Caco-2 (cell line): ENCODE measurements around the gene PLEKHG4. TPM values are rescaled to one million over a fixed set of nuclear protein-coding genes. Genes with fewer than 3 reads are reported as not detected.

Experiments used
- BruUV-seq: library from RNA; stranded (reverse); fragments of 400-500 nt; replicated peaks from 2 replicates; lab custom pipeline; 2021; lab: Mats Ljungman, UMichigan
- CTCF ChIA-PET: fragments of 300-600 bp; sonication (Branson Sonifier 250); formaldehyde crosslinking; loops from one replicate; lab custom pipeline; 2022; ENCODE audit warnings: antibody characterized with exemption; lab: Charles Lee
- POLR2A ChIA-PET: fragments of 300-600 bp; sonication (Branson Sonifier 250); formaldehyde crosslinking; loops from one replicate; lab custom pipeline; 2022; ENCODE audit warnings: antibody characterized with exemption; lab: Charles Lee
- DNase-seq, 2 experiments: peaks; one replicate each; pipeline versions ENCODE4 v3.0.0 to v3.0.0-alpha.2; 2020 to 2022
- H3K27me3 ChIP-seq: replicated peaks from 2 replicates; pipeline ENCODE4 v1.6.0; 2011; ENCODE audit warnings: low read length; ENCODE audit not compliant: control insufficient read depth, insufficient read depth
- H3K36me3 ChIP-seq: 2 replicates; pipeline ENCODE4 v1.5.1; 2011; ENCODE audit warnings: low read length; ENCODE audit not compliant: control insufficient read depth, insufficient read depth
- H3K4me1 ChIP-seq: fragments of 250-450 bp; sonication (Bioruptor Pico); 2 replicates; pipeline ENCODE4 v1.5.1; 2020; ENCODE audit warnings: mild to moderate bottlenecking
- H3K4me3 ChIP-seq: 2 replicates; pipeline ENCODE4 v1.5.1; 2011; ENCODE audit warnings: low read depth, mild to moderate bottlenecking, control low read depth, low read length
- H3K9me3 ChIP-seq: fragments of 250-450 bp; sonication (Bioruptor Pico); 2 replicates; pipeline ENCODE4 v1.5.1; 2020; ENCODE audit warnings: mild to moderate bottlenecking, moderate library complexity
- H3K27ac Mint-ChIP-seq: one replicate; pipeline ENCODE4 v1.8.0; 2022; ENCODE audit warnings: mixed read lengths; ENCODE audit not compliant: unreplicated experiment
- H3K27me3 Mint-ChIP-seq: one replicate; pipeline ENCODE4 v1.8.0; 2022; ENCODE audit warnings: mixed read lengths; ENCODE audit not compliant: insufficient read depth, unreplicated experiment
- H3K36me3 Mint-ChIP-seq: one replicate; pipeline ENCODE4 v1.8.0; 2022; ENCODE audit warnings: mild to moderate bottlenecking, mixed read lengths; ENCODE audit not compliant: insufficient read depth, unreplicated experiment
- H3K4me1 Mint-ChIP-seq: one replicate; pipeline ENCODE4 v1.8.0; 2022; ENCODE audit warnings: low read depth, mixed read lengths; ENCODE audit not compliant: unreplicated experiment
- H3K4me3 Mint-ChIP-seq: one replicate; pipeline ENCODE4 v1.8.0; 2022; ENCODE audit warnings: mild to moderate bottlenecking, moderate library complexity, mixed read lengths; ENCODE audit not compliant: unreplicated experiment
- H3K9me3 Mint-ChIP-seq: one replicate; pipeline ENCODE4 v1.8.0; 2022; ENCODE audit warnings: mixed read lengths; ENCODE audit not compliant: unreplicated experiment
- intact Hi-C: fragments of 100-400 bp; cut with micrococcal nuclease; formaldehyde crosslinking; loops from one replicate; pipeline ENCODE4 v1.10.0; 2022; ENCODE audit not compliant: unreplicated experiment
- total RNA-seq: library from RNA; stranded (reverse); gene quantifications from 2 replicates; pipeline ENCODE4 v1.2.3, GENCODE V29; 2022
- TF ChIP-seq, protein P1 (sequence below), 2 experiments: fragments of 200-600 bp in 1 of 2; IDR thresholded peaks; 1 replicate in 1 of 2; 2 replicates in 1 of 2; pipeline versions ENCODE4 v1.5.1 to v1.8.0; 2011 to 2022; ENCODE audit warnings: antibody characterized with exemption in 1 of 2, control low read depth in 1 of 2, inconsistent platforms in 1 of 2, low read depth in 1 of 2, low read length in 1 of 2, mild to moderate bottlenecking in 1 of 2, moderate library complexity in 1 of 2; ENCODE audit not compliant: insufficient read depth in 1 of 2, severe bottlenecking in 1 of 2, unreplicated experiment in 1 of 2

PLEKHG4 gene
- total RNA-seq, 1 experiment from 2014 or later = 91.0 TPM

DNA sequence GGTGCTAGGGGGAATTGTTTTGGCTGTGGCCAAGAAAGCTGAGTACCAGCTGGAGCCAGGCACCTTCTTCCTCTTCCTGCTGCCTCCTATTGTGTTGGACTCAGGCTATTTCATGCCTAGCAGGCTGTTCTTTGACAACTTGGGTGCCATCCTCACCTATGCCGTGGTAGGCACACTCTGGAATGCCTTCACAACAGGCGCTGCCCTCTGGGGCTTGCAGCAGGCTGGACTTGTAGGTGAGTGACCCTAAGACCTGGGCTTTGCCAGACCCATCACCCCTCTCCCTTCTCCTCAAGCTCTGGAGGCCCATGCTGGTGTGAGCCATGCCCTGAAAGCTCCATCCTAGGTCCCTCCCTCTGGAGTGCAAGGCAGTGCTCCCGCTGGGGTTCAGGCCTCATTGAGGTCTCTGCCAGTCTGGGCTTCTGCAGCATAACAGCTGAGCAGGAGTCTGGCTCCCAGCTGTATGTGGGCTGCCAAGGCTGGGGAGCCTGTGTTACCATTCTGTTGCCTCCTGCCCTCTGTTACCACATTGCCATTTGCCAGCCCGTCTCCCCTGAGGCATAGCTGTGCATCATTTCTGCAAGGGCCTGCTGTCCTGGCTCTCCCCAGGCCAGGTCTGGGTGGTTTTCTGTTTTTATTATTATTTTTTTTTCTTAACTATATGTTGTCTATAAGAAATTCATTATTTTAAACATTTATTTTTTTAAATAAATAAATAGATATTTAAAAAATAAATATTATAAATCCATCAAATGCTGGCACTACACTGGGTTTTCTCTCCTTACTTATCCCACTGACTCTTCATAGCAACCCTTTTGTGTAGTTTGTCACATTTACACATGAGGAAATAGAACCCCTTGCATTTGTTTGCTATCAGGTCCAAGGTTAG lies 26.5 kb upstream of the PLEKHG4 start:
- Mint-ChIP-seq H3K4me3 (no peak overlapping the region), H3K27me3 (peaks cover 16% of the 10 kb centered on the region), H3K9me3 (no peaks in the 10 kb centered on the region), H3K27ac (no peak overlapping the region), H3K36me3 (peaks cover 5% of the 10 kb centered on the region), H3K4me1 (peaks cover 14% of the 10 kb centered on the region)
- POLR2A ChIA-PET = no interaction called here
- H3K9me3 ChIP-seq = no peaks in the 10 kb centered on the region
- BruUV-seq = no TSS peak
- CTCF ChIA-PET = interaction anchor here (0.6 kb wide), 1 partner anchor 8 kb away, joined by 3 read pairs; no protein-coding TSS in a partner anchor
- no peaks in the 10 kb centered on the region for H3K36me3 ChIP-seq
- H3K4me1 ChIP-seq = peaks cover 2% of the 10 kb centered on the region
- no peak overlapping the region for H3K4me3 ChIP-seq
- TF ChIP-seq, protein P1, sequence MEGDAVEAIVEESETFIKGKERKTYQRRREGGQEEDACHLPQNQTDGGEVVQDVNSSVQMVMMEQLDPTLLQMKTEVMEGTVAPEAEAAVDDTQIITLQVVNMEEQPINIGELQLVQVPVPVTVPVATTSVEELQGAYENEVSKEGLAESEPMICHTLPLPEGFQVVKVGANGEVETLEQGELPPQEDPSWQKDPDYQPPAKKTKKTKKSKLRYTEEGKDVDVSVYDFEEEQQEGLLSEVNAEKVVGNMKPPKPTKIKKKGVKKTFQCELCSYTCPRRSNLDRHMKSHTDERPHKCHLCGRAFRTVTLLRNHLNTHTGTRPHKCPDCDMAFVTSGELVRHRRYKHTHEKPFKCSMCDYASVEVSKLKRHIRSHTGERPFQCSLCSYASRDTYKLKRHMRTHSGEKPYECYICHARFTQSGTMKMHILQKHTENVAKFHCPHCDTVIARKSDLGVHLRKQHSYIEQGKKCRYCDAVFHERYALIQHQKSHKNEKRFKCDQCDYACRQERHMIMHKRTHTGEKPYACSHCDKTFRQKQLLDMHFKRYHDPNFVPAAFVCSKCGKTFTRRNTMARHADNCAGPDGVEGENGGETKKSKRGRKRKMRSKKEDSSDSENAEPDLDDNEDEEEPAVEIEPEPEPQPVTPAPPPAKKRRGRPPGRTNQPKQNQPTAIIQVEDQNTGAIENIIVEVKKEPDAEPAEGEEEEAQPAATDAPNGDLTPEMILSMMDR (IDR thresholded peaks at IDR 0.05; ENCODE audit: insufficient read depth in 1 of 2, low read depth in 1 of 2, low read length in 1 of 2, severe bottlenecking in 1 of 2, unreplicated experiment in 1 of 2) = no peak
- intact Hi-C loops = no loop called here
- H3K27me3 ChIP-seq = peaks cover 6% of the 10 kb centered on the region
- no peak for DNase-seq

DNA sequence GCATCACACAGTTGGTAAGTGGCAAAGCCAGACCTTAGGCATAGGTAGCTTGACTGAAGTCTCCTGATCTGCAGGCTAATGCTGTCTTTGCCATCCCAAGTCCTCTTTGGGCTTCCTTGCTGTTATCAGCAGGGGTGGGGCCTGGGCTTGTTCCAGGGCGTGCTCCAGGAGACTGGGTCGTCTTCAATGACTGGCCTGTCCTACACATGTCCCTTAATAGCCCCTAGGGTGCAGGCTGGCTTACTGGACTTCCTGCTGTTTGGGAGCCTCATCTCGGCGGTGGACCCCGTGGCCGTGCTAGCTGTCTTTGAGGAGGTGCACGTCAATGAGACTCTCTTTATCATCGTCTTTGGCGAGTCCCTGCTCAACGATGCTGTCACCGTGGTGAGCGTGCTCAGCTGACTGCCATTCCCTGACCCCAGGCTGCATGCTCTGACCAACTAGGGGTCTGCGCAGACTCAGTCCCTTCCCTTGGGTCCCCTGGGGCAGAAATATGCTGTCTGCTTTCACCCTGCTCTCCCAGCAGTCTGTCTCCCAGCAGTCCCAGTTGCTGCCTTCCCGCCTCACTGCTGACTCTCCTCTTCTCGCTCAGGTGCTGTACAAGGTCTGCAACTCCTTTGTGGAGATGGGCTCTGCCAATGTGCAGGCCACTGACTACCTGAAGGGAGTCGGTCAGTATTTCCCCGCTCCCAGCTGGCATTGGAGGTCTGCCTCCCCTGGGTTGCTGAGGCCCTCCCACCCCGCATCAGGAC lies 24.4 kb upstream of the PLEKHG4 start:
- Histone ChIP-seq H3K4me1 (no peaks in the 10 kb centered on the region; the same call in 1 of the 2 replicates), H3K36me3 (no peaks in the 10 kb centered on the region), H3K9me3 (no peaks in the 10 kb centered on the region), H3K4me3 (no peak overlapping the region), H3K27me3 (0 out of 2 replicates have a peak, but pooled peaks cover 2% of the 10 kb centered on the region)
- TF ChIP-seq, protein P1 (IDR thresholded peaks at IDR 0.05; ENCODE audit: insufficient read depth in 1 of 2, low read depth in 1 of 2, low read length in 1 of 2, severe bottlenecking in 1 of 2, unreplicated experiment in 1 of 2) = no peak
- no peaks in the 10 kb centered on the region for H3K36me3 Mint-ChIP-seq
- ChIA-PET CTCF (interaction anchor here (0.6 kb wide), 1 partner anchor 260 kb away, joined by 3 read pairs; no protein-coding TSS in a partner anchor), POLR2A (no interaction called here)
- BruUV-seq = no TSS peak
- H3K9me3 Mint-ChIP-seq = no peaks in the 10 kb centered on the region
- DNase-seq = no peak
- H3K4me1 Mint-ChIP-seq = no peaks in the 10 kb centered on the region
- no peak overlapping the region for H3K27ac Mint-ChIP-seq
- H3K4me3 Mint-ChIP-seq = no peak overlapping the region
- intact Hi-C loops = no loop called here
- peaks cover 4% of the 10 kb centered on the region for H3K27me3 Mint-ChIP-seq

DNA sequence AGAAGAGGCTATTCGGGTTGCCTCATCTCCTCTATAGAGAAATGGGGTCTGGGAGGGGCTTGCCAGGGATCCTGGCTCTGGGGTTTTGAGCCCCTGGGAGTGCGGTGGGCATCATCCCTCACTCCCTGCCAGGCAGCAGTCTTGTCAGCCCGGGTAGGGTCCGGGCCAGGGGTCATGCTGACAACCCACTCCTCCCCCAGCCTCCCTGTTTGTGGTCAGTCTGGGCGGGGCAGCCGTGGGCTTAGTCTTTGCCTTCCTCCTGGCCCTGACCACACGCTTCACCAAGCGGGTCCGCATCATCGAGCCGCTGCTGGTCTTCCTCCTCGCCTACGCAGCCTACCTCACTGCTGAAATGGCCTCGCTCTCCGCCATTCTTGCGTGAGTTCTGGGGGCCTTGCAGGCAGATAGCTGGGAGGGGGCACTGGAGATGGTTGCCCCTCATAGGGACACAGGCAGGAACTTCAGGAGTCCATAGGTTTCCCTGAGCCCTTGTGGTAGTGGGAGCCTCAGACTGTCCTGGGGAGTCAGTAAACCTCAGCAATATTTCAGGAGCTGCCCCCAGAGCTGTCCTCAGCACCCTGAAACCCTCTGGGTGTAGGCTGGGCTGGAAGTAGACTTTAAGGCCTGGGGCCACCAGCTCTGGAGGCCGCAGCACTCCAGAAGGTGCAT lies 23.6 kb upstream of the PLEKHG4 start:
- TF ChIP-seq, protein P1 (IDR thresholded peaks at IDR 0.05; ENCODE audit: insufficient read depth in 1 of 2, low read depth in 1 of 2, low read length in 1 of 2, severe bottlenecking in 1 of 2, unreplicated experiment in 1 of 2) = no peak
- no peaks in the 10 kb centered on the region for H3K36me3 Mint-ChIP-seq
- Histone ChIP-seq H3K36me3 (no peaks in the 10 kb centered on the region), H3K27me3 (no peaks in the 10 kb centered on the region), H3K4me1 (no peaks in the 10 kb centered on the region; the same call in 1 of the 2 replicates), H3K4me3 (no peak overlapping the region), H3K9me3 (no peaks in the 10 kb centered on the region)
- no peak for DNase-seq
- intact Hi-C loops = no loop called here
- no peaks in the 10 kb centered on the region for H3K27me3 Mint-ChIP-seq
- no TSS peak for BruUV-seq
- POLR2A ChIA-PET = no interaction called here
- no peaks in the 10 kb centered on the region for H3K9me3 Mint-ChIP-seq
- H3K4me3 Mint-ChIP-seq = no peak overlapping the region
- no peaks in the 10 kb centered on the region for H3K4me1 Mint-ChIP-seq
- CTCF ChIA-PET = interaction anchor here (0.5 kb wide), 1 partner anchor 52 kb away, joined by 3 read pairs; no protein-coding TSS in a partner anchor
- H3K27ac Mint-ChIP-seq = no peak overlapping the region
